ENCODE results near the gene NIN. TPM values are rescaled to one million over a fixed set of nuclear protein-coding genes. Genes with fewer than 3 reads are reported as not detected.

NIN gene
- total RNA-seq, 1 experiment from 2014 or later = 37.1 TPM

- Histone ChIP-seq H3K4me1 (ENCODE audit: control insufficient read depth, insufficient read depth, low read length) (no peaks in the 10 kb centered on the region), H3K27me3 (ENCODE audit: control insufficient read depth, insufficient read depth, low read length) (no peaks in the 10 kb centered on the region), H3K9me3 (ENCODE audit: control insufficient read depth, insufficient read depth, low read depth, low read length) (no peaks in the 10 kb centered on the region), H3K36me3 (ENCODE audit: control insufficient read depth, insufficient read depth, low read length) (0 out of 2 replicates have a peak, but pooled peaks cover 3% of the 10 kb centered on the region), H3K4me3 (ENCODE audit: low read depth in 2 of 2, low read length in 2 of 2) (no peak overlapping the region), H3K27ac (ENCODE audit: low read length) (no peak overlapping the region)
- TF ChIP-seq TCF7L2 (IDR thresholded peaks at IDR 0.05; ENCODE audit: low read depth, low read length) (no peak), SIN3A (IDR thresholded peaks at IDR 0.05; ENCODE audit: borderline replicate concordance, insufficient read depth, low read depth, low read length) (no peak), CTCF (IDR thresholded peaks at IDR 0.05) (no peak), REST (IDR thresholded peaks at IDR 0.05; ENCODE audit: insufficient read depth in 1 of 2, low read depth in 2 of 2, low read length in 1 of 2) (no peak)
- POLR2A ChIA-PET = no interaction called here
- ATAC-seq (no peak), DNase-seq (ENCODE audit: low read depth, low spot score) (no peak)
- BruUV-seq (replicated peaks) = no TSS peak
- intact Hi-C loops (cut with micrococcal nuclease; ENCODE audit: unreplicated experiment) (no loop called here), in situ Hi-C loops (cut with HindIII; ENCODE audit: low pct_unique_long_range_greater_than_20kb, low sequenced_read_pairs) (no loop called here)
- CTCF ChIA-PET = no interaction called here
These were observed 86.7 kb downstream of the NIN start for GRCh38 chr14:50744231-50744630.

DNA sequence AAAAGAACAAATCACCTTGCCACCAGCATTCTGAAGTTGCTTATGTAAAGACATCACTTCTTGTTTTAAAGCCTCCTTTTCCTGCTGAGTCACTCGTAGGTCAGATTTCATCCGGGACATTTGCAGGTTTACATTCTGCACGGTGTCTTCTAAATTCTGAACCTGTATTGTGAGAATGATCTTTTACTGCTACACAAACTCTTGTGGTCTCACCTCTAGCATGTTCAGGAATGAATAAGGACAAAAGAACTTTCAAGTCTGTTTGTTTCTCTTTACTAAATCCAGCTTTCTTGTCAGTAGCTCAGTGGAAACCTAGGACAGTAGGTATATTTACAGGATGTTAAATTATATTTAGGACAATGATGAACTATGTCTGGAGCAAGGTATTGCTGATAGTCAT lies 89.4 kb downstream of the NIN start:
- BruUV-seq (replicated peaks) = no TSS peak
- H3K27ac ChIP-seq (ENCODE audit: low read length) = no peak overlapping the region
- 0 out of 2 replicates have a peak, but pooled peaks cover 3% of the 10 kb centered on the region for H3K36me3 ChIP-seq (ENCODE audit: control insufficient read depth, insufficient read depth, low read length)

More for the DNA sequence above, 89.4 kb downstream of the NIN start:
- ChIA-PET POLR2A (no interaction called here), CTCF (no interaction called here)
- no peaks in the 10 kb centered on the region for H3K4me1 ChIP-seq (ENCODE audit: control insufficient read depth, insufficient read depth, low read length)
- intact Hi-C loops (cut with micrococcal nuclease; ENCODE audit: unreplicated experiment) (no loop called here), in situ Hi-C loops (cut with HindIII; ENCODE audit: low pct_unique_long_range_greater_than_20kb, low sequenced_read_pairs) (no loop called here)
- no peak for DNase-seq (ENCODE audit: low read depth, low spot score)
- ATAC-seq = no peak
- no peak overlapping the region for H3K4me3 ChIP-seq (ENCODE audit: low read depth in 2 of 2, low read length in 2 of 2)
- no peaks in the 10 kb centered on the region for H3K27me3 ChIP-seq (ENCODE audit: control insufficient read depth, insufficient read depth, low read length)
- no peaks in the 10 kb centered on the region for H3K9me3 ChIP-seq (ENCODE audit: control insufficient read depth, insufficient read depth, low read depth, low read length)
- TF ChIP-seq TCF7L2 (IDR thresholded peaks at IDR 0.05; ENCODE audit: low read depth, low read length) (no peak), REST (IDR thresholded peaks at IDR 0.05; ENCODE audit: insufficient read depth in 1 of 2, low read depth in 2 of 2, low read length in 1 of 2) (no peak), SIN3A (IDR thresholded peaks at IDR 0.05; ENCODE audit: borderline replicate concordance, insufficient read depth, low read depth, low read length) (no peak), CTCF (IDR thresholded peaks at IDR 0.05) (no peak), POLR2AphosphoS5 (IDR thresholded peaks at IDR 0.05; ENCODE audit: low read depth, low read length) (no peak)
